ENCODE measurements around the gene STPG4. TPM values are rescaled to one million over a fixed set of nuclear protein-coding genes. Genes with fewer than 3 reads are reported as not detected.
"Not testable (repeated sequence)": the region's sequence is repeated elsewhere in the genome, so short reads cannot be mapped to it uniquely, and the experiment has no call there.

The STPG4 gene
- total RNA-seq, 4 donors from 2014 or later, result 0.30 to 2.6 (median 1.4) TPM; not detected in 1

DNA sequence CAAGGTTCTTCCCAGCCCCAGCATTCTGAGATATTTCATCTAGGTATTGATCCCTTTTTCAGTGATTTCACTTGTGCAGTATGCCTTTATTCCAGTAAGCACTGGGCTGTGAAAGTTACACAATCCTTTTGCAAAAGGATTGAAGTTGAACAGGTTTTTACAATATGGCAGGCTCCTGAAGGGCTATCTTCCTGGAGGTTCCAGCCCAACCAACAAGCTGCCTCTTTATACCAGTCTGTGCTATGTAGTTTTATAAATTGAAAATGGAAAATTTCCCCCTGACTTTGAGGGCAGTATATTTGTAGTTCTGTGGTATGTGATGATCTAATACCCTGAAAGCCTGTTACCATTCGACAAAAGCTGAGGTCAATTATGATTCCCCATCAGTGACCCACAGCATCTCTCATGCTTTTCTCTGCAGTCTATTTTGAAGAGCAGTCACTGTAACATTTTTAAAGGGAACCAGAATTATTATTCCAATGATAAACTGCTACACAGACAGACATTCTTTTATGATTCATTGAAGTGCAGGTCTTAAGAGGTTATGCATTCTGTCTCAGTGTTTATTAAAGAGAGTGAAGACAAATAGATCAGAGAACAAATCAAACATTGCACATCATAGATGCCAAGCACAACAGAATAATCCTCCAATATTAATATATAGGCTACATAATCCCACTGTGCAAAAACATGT is 35.2 kb upstream of the STPG4 start:
- Histone ChIP-seq H3K27me3 (no peaks in the 10 kb centered on the region), H3K27ac (no peak overlapping the region), H3K9me3 (no peaks in the 10 kb centered on the region), H3K36me3 (no peaks in the 10 kb centered on the region), H3K4me3 (no peak overlapping the region), H3K4me1 (peaks cover 0 to 40% (median 20%) of the 10 kb centered on the region in 4 donors)
- no peak for DNase-seq (ENCODE audit: low spot score in 2 of 2)
- 25 to 36% methylated on average over 1 of the region's 1 CpG for WGBS, 2 donors
- no peak for TF ChIP-seq POLR2A (IDR thresholded peaks at IDR 0.05)
- TF ChIP-seq, protein P1, sequence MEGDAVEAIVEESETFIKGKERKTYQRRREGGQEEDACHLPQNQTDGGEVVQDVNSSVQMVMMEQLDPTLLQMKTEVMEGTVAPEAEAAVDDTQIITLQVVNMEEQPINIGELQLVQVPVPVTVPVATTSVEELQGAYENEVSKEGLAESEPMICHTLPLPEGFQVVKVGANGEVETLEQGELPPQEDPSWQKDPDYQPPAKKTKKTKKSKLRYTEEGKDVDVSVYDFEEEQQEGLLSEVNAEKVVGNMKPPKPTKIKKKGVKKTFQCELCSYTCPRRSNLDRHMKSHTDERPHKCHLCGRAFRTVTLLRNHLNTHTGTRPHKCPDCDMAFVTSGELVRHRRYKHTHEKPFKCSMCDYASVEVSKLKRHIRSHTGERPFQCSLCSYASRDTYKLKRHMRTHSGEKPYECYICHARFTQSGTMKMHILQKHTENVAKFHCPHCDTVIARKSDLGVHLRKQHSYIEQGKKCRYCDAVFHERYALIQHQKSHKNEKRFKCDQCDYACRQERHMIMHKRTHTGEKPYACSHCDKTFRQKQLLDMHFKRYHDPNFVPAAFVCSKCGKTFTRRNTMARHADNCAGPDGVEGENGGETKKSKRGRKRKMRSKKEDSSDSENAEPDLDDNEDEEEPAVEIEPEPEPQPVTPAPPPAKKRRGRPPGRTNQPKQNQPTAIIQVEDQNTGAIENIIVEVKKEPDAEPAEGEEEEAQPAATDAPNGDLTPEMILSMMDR (IDR thresholded peaks at IDR 0.05), result no peak
- no peak for TF ChIP-seq EP300 (IDR thresholded peaks at IDR 0.05)

DNA sequence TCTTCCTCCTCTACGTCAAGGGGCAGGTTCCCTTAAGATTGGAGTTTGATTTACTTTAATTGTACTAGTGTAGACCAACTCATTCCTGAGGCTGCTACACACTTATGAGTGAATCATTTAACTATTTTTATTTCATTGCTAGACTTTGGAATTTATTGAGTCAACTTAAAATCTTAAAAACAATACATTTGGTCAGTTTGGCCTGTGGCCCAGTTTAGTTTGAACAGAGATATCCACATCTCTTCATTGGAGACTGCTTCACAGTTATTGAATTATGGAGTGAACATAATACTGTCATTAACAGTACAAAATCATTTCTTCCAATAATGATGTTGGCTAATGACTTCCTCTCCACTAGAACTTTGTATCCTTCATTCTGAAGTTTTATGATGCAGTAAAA is 34.5 kb upstream of the STPG4 start:
- Histone ChIP-seq H3K4me3 (no peak overlapping the region), H3K27me3 (no peaks in the 10 kb centered on the region), H3K9me3 (no peaks in the 10 kb centered on the region), H3K36me3 (no peaks in the 10 kb centered on the region), H3K4me1 (peaks cover 0 to 40% (median 20%) of the 10 kb centered on the region in 4 donors), H3K27ac (no peak overlapping the region)
- 96 to 98% methylated on average over 1 of the region's 1 CpG for WGBS, 2 donors
- DNase-seq (ENCODE audit: low spot score in 2 of 2), result no peak
- TF ChIP-seq EP300 (IDR thresholded peaks at IDR 0.05), result no peak
- TF ChIP-seq POLR2A (IDR thresholded peaks at IDR 0.05), result no peak
- TF ChIP-seq, protein P1 (IDR thresholded peaks at IDR 0.05), result no peak

DNA sequence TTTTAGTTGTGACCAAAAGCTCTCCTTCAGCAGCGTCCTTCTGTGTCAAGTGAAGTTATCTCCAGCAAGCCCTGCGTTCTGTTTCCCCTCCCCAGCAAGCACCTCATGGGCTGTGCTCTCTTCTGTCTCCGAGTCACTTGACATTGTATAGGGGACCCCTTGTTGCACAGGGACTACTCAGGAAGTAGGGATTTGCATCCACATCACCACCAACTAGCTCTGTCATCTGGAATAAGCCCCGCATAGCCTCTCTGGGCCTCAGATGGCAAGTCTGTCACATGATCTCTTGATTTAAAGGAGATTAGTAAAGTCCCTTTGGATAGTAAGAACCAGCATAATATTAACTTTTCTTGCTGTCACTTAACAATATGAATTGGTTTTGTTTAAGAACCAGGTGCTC is 32.0 kb upstream of the STPG4 start:
- Histone ChIP-seq H3K36me3 (no peaks in the 10 kb centered on the region), H3K27ac (no peak overlapping the region), H3K4me3 (no peak overlapping the region), H3K9me3 (no peaks in the 10 kb centered on the region), H3K27me3 (no peaks in the 10 kb centered on the region), H3K4me1 (peaks cover 0 to 21% (median 10%) of the 10 kb centered on the region in 4 donors)
- 86 to 94% methylated on average over 4 of the region's 4 CpGs for WGBS, 2 donors
- DNase-seq (ENCODE audit: low spot score in 2 of 2), result no peak
- TF ChIP-seq POLR2A (IDR thresholded peaks at IDR 0.05) (no peak), EP300 (IDR thresholded peaks at IDR 0.05) (no peak)
- TF ChIP-seq, protein P1 (IDR thresholded peaks at IDR 0.05), result no peak

DNA sequence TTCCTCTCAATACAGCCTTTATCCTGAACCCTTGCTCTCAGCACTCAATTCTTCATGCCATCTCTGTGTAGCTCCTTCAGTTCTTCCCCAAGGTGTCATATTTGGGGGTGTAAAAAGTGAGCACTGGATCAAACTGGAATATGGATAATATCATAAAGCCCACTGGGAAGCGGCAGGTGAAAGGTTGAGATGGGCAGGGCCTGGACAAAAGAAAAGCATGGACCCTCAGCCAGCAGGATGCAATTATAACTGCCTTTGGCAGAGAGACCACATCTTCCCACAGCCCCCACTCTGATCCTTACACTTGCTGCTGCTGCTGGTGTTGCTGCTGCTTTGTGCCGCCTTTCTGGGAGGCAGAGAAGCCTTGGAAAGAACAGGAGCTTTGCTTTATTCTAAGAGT is 31.2 kb upstream of the STPG4 start:
- Histone ChIP-seq H3K4me3 (no peak overlapping the region), H3K36me3 (no peaks in the 10 kb centered on the region), H3K27me3 (no peaks in the 10 kb centered on the region), H3K4me1 (peaks cover 0 to 14% (median 6%) of the 10 kb centered on the region in 4 donors), H3K27ac (no peak overlapping the region), H3K9me3 (no peaks in the 10 kb centered on the region)
- WGBS, 2 donors, result 94 to 95% methylated on average over 2 of the region's 2 CpGs
- TF ChIP-seq, protein P1 (IDR thresholded peaks at IDR 0.05), result no peak
- TF ChIP-seq POLR2A (IDR thresholded peaks at IDR 0.05), result no peak
- no peak for TF ChIP-seq EP300 (IDR thresholded peaks at IDR 0.05)
- DNase-seq (ENCODE audit: low spot score in 2 of 2), result no peak

DNA sequence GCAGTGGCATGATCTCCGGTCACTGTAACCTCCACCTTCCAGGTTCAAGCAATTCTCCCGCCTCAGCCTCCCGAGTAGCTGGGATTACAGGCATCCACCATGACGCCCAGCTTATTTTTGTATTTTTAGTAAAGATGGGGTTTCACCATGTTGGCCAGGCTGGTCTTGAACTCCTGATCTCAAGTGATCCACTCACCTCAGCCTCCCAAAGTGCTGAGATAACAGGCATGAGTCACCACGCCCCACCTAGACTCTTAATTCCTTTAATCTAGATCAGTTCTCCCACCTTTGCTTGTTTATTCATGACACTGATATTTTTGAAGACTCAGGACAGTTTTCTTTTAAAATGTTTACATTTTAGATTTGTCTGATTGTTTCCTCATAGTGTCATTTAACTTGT is 30.0 kb upstream of the STPG4 start:
- not testable (repeated sequence) for H3K9me3 ChIP-seq; H3K36me3 ChIP-seq; H3K4me3 ChIP-seq; H3K27ac ChIP-seq; DNase-seq (ENCODE audit: low spot score in 2 of 2); H3K27me3 ChIP-seq; H3K4me1 ChIP-seq
- 78 to 87% methylated on average over 5 of the region's 5 CpGs for WGBS, 2 donors

Data from tibial nerve (tissue), 4 donors.